WERI-Rb-1 (cell line): ENCODE results near the gene MFSD11.
A peak's percentile ranks its signal among the peaks of the same experiment; 100 is the strongest.

Experiments used
- DNase-seq: peaks from one replicate; pipeline ENCODE4 v3.0.0-alpha.2; 2020
- H3K27ac ChIP-seq: fragments of 250-450 bp; sonication (Bioruptor Pico); 2 replicates; pipeline ENCODE4 v1.5.1; 2020; ENCODE audit warnings: mild to moderate bottlenecking, moderate library complexity
- H3K27me3 ChIP-seq: fragments of 250-450 bp; sonication (Bioruptor Pico); 2 replicates; pipeline ENCODE4 v1.5.1; 2021; ENCODE audit warnings: mild to moderate bottlenecking, low read depth, moderate library complexity; ENCODE audit not compliant: insufficient read depth, severe bottlenecking
- H3K36me3 ChIP-seq: fragments of 250-450 bp; sonication (Bioruptor Pico); 2 replicates; pipeline ENCODE4 v1.5.1; 2020; ENCODE audit warnings: mild to moderate bottlenecking, moderate library complexity
- H3K4me3 ChIP-seq: 2 replicates; pipeline ENCODE4 v1.5.1; 2011; ENCODE audit warnings: low read depth, mild to moderate bottlenecking, control low read depth, low read length
- H3K9me3 ChIP-seq: fragments of 250-450 bp; sonication (Bioruptor Pico); 2 replicates; pipeline ENCODE4 v1.5.1; 2021; ENCODE audit warnings: mild to moderate bottlenecking, moderate library complexity; ENCODE audit not compliant: severe bottlenecking
- CTCF ChIP-seq: IDR thresholded peaks from 2 replicates; pipeline ENCODE4 v1.5.1; 2011; ENCODE audit warnings: low read depth, mild to moderate bottlenecking, control low read depth, inconsistent platforms, low read length

The MFSD11 gene

DNA sequence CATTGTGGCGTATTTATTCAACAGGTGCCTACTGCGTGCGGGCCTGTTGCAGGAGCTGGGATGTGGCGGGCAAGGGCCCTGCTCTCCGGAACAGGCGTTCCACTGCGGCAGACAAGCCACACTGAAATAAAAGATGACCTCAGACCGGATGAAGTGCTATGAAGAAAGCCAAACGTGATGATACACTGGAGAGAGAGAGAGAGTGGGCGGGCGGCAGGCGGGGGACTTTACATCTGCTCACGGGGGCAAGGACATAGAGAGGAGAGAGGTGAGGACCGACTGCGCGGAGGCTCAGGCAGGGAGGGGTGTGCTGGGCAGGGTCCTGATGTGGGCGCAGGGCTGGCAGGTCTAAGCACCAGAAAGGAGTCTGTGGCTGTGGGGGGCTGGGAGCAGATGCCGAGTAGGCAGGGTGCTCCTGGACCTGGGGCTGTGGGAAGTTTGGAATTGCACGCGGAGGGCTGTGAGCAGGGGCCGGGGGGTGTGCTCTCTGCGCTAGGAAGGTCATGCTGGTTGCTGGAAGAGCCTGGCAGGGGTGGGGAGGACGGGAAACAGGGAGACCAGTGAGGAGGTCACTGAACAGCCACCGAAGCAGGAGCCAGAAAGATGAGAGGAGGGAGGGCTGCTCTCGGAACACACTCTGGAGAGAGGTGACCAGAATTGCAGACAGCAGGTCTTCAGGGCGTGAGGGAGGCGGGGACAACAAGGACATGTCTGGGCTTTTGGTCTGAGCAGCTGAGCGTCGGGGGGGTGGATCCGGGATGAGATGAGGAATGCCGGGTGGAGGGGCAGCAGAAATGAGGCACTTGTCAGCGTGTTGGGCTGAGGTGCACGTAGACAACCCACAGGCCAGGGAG is 37.1 kb upstream of the MFSD11 start:
- Histone ChIP-seq H3K4me3 (peak overlapping the region; percentile 13), H3K36me3 (no peaks in the 10 kb centered on the region; the same call in 1 of the 2 replicates), H3K9me3 (no peaks in the 10 kb centered on the region), H3K27ac (peak overlapping the region; percentile 85), H3K27me3 (no peaks in the 10 kb centered on the region)
- no peak for TF ChIP-seq CTCF
- peak; percentile 91 for DNase-seq

DNA sequence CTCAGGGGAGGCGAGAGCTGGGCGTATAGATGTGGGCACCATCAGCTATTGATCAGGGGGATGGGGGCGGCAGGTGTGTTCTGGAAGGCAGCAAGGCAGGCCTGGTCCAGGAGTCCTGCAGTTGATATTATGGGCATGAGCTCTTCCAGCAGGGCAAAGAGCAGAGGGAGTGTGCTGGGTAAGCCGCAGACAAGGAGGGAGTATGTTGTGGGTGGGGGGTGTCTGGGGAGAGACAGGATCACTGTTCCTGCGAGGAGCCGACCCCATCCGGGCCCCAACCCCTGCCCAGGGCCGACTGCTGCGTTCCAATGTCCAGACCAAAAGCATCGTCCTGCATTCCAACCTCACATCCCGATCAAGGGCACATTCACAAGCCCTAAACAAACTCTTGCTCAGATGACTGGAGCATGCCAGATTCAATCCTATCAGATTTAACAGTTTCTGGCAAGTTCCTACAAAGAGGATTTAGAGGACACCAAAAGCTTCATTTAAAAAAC is 36.4 kb upstream of the MFSD11 start:
- Histone ChIP-seq H3K9me3 (no peaks in the 10 kb centered on the region), H3K4me3 (no peak overlapping the region), H3K36me3 (peaks cover under 1% of the 10 kb centered on the region; the same call in 1 of the 2 replicates), H3K27ac (peak overlapping the region; percentile 85), H3K27me3 (no peaks in the 10 kb centered on the region)
- DNase-seq: no peak
- no peak for TF ChIP-seq CTCF

GRCh38 chr17:76702076-76702475 is 35.8 kb upstream of the MFSD11 start:
- Histone ChIP-seq H3K27me3 (no peaks in the 10 kb centered on the region), H3K4me3 (no peak overlapping the region), H3K9me3 (no peaks in the 10 kb centered on the region), H3K27ac (peak overlapping the region; percentile 85; the same call in 1 of the 2 replicates), H3K36me3 (peaks cover 5% of the 10 kb centered on the region; the same call in 1 of the 2 replicates)
- no peak for TF ChIP-seq CTCF
- no peak for DNase-seq

GRCh38 chr17:76702941-76703637 is 34.8 kb upstream of the MFSD11 start:
- H3K27me3 ChIP-seq: no peaks in the 10 kb centered on the region
- DNase-seq: no peak
- H3K9me3 ChIP-seq: no peaks in the 10 kb centered on the region
- peaks cover 5% of the 10 kb centered on the region for H3K36me3 ChIP-seq
- no peak overlapping the region for H3K4me3 ChIP-seq
- no peak overlapping the region for H3K27ac ChIP-seq
- TF ChIP-seq CTCF: no peak

DNA sequence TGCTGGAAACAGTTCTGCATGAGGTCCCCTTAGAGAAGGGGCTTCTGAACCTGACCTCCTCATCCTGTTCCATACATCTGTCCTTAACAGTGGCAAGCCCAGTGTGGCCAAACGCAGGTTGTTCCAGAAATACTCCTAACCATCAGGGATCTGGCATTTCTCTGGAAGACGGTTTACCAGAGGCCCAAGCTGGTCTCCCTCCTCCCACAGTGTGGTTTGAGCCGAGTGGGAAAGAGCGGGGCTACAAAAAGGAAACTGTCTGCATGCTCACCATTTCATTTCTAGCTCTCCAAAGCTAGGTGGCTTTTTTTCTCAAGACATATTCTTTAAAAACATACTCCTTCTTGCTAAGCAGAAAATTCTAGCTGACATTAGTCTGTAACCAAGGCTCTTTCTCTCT is 33.1 kb upstream of the MFSD11 start:
- DNase-seq: no peak
- H3K27ac ChIP-seq: no peak overlapping the region
- peaks cover 5% of the 10 kb centered on the region for H3K36me3 ChIP-seq
- H3K9me3 ChIP-seq: no peaks in the 10 kb centered on the region
- TF ChIP-seq CTCF: no peak
- H3K4me3 ChIP-seq: no peak overlapping the region
- H3K27me3 ChIP-seq: no peaks in the 10 kb centered on the region
